ENCODE measurements around the gene SETDB2.

SETDB2 gene

DNA sequence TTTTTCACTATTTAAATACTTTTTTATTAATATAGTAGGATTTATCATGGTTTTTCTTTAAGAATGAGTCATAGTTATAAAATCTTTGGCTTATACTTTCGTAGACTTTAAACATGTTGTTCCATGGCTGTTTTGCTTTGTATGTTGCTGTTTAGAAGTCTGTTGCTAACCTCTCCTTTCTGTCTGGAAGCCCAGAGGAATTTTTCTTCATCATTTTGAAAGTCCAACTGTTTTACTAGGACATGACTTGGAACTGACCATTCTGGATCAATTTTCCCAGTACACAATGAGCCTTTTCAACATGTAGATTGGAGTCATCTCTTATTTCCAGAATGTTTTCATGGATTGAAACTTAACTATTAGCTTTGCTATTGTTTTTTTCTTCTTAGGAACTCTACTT is 8.1 kb upstream of the SETDB2 start:
- no peak overlapping the region for H3K4me2 ChIP-seq (ENCODE audit: low read length)
- H4K20me1 ChIP-seq (ENCODE audit: control insufficient read depth, insufficient read depth, low read depth, low read length) = no peaks in the 10 kb centered on the region
- no peaks in the 10 kb centered on the region for H3K9me3 ChIP-seq (ENCODE audit: control insufficient read depth, insufficient read depth, low read length)
- no peaks in the 10 kb centered on the region for H3K79me2 ChIP-seq (ENCODE audit: control insufficient read depth, low read length)
- H3K4me3 ChIP-seq (ENCODE audit: low read length) = no peak overlapping the region
- TF ChIP-seq EZH2phosphoT487 (IDR thresholded peaks at IDR 0.05; ENCODE audit: borderline replicate concordance, low read length) = no peak
- TF ChIP-seq, protein P1, sequence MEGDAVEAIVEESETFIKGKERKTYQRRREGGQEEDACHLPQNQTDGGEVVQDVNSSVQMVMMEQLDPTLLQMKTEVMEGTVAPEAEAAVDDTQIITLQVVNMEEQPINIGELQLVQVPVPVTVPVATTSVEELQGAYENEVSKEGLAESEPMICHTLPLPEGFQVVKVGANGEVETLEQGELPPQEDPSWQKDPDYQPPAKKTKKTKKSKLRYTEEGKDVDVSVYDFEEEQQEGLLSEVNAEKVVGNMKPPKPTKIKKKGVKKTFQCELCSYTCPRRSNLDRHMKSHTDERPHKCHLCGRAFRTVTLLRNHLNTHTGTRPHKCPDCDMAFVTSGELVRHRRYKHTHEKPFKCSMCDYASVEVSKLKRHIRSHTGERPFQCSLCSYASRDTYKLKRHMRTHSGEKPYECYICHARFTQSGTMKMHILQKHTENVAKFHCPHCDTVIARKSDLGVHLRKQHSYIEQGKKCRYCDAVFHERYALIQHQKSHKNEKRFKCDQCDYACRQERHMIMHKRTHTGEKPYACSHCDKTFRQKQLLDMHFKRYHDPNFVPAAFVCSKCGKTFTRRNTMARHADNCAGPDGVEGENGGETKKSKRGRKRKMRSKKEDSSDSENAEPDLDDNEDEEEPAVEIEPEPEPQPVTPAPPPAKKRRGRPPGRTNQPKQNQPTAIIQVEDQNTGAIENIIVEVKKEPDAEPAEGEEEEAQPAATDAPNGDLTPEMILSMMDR (IDR thresholded peaks at IDR 0.05; ENCODE audit: low read depth, low read length, poor library complexity, severe bottlenecking) = no peak
- no peaks in the 10 kb centered on the region for H3K36me3 ChIP-seq (ENCODE audit: control insufficient read depth, low read length)
- H3F3A ChIP-seq (ENCODE audit: control insufficient read depth, insufficient read depth) = 0 out of 2 replicates have a peak, but pooled peaks cover 6% of the 10 kb centered on the region
- H3K27ac ChIP-seq (ENCODE audit: low read depth, low read length) = no peak overlapping the region
- no peaks in the 10 kb centered on the region for H3K27me3 ChIP-seq (ENCODE audit: control insufficient read depth, low read length)
- H3K4me1 ChIP-seq (ENCODE audit: control insufficient read depth, low read length) = peaks cover 40% of the 10 kb centered on the region
- H3K9me2 ChIP-seq (replicated peaks; ENCODE audit: control insufficient read depth, low read length) = no peaks in the 10 kb centered on the region

DNA sequence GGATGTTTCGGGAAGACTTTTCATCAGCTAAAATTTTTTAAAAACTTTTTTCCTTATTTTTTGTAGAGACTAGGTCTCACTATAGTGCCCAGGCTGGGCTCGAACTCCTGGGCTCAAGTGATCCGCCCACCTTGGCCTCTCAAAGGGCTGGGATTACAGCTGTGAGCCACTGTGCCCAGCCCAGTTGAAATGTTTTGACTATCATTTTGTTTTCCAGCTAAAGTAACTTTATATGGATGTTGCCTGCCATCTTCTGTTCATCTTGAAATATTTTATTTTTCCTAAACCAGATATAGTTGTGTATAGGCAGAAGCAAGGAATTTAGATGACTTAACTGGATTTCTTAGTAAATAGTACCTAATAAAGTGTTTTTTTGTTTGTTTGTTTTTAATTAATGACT is 7.2 kb upstream of the SETDB2 start:
- no peak for TF ChIP-seq EZH2phosphoT487 (IDR thresholded peaks at IDR 0.05; ENCODE audit: borderline replicate concordance, low read length)
- TF ChIP-seq, protein P1 (IDR thresholded peaks at IDR 0.05; ENCODE audit: low read depth, low read length, poor library complexity, severe bottlenecking) = no peak
- Histone ChIP-seq H3K36me3 (ENCODE audit: control insufficient read depth, low read length) (peaks cover under 1% of the 10 kb centered on the region; the same call in 1 of the 2 replicates), H3K4me2 (ENCODE audit: low read length) (no peak overlapping the region), H3K27ac (ENCODE audit: low read depth, low read length) (no peak overlapping the region), H3K4me3 (ENCODE audit: low read length) (no peak overlapping the region), H3K4me1 (ENCODE audit: control insufficient read depth, low read length) (peaks cover 47% of the 10 kb centered on the region), H3F3A (ENCODE audit: control insufficient read depth, insufficient read depth) (0 out of 2 replicates have a peak, but pooled peaks cover 6% of the 10 kb centered on the region), H3K9me3 (ENCODE audit: control insufficient read depth, insufficient read depth, low read length) (no peaks in the 10 kb centered on the region; the same call in 1 of the 2 replicates), H3K79me2 (ENCODE audit: control insufficient read depth, low read length) (no peaks in the 10 kb centered on the region), H3K27me3 (ENCODE audit: control insufficient read depth, low read length) (no peaks in the 10 kb centered on the region), H3K9me2 (replicated peaks; ENCODE audit: control insufficient read depth, low read length) (no peaks in the 10 kb centered on the region), H4K20me1 (ENCODE audit: control insufficient read depth, insufficient read depth, low read depth, low read length) (no peaks in the 10 kb centered on the region)

- Histone ChIP-seq H4K20me1 (ENCODE audit: control insufficient read depth, insufficient read depth, low read depth, low read length) (no peaks in the 10 kb centered on the region), H3K4me3 (ENCODE audit: low read length) (no peak overlapping the region), H3K4me2 (ENCODE audit: low read length) (no peak overlapping the region), H3K79me2 (ENCODE audit: control insufficient read depth, low read length) (peaks cover 4% of the 10 kb centered on the region; the same call in 1 of the 2 replicates), H3K9me3 (ENCODE audit: control insufficient read depth, insufficient read depth, low read length) (no peaks in the 10 kb centered on the region; the same call in 1 of the 2 replicates), H3K27me3 (ENCODE audit: control insufficient read depth, low read length) (no peaks in the 10 kb centered on the region), H3F3A (ENCODE audit: control insufficient read depth, insufficient read depth) (0 out of 2 replicates have a peak, but pooled peaks cover 6% of the 10 kb centered on the region), H3K9me2 (replicated peaks; ENCODE audit: control insufficient read depth, low read length) (no peaks in the 10 kb centered on the region), H3K4me1 (ENCODE audit: control insufficient read depth, low read length) (peaks cover 54% of the 10 kb centered on the region), H3K36me3 (ENCODE audit: control insufficient read depth, low read length) (peaks cover 4% of the 10 kb centered on the region; the same call in 1 of the 2 replicates), H3K27ac (ENCODE audit: low read depth, low read length) (no peak overlapping the region)
- TF ChIP-seq, protein P1 (IDR thresholded peaks at IDR 0.05; ENCODE audit: low read depth, low read length, poor library complexity, severe bottlenecking) = no peak
- no peak for TF ChIP-seq EZH2phosphoT487 (IDR thresholded peaks at IDR 0.05; ENCODE audit: borderline replicate concordance, low read length)
Observed at GRCh38 chr13:49437705-49438104, 6.4 kb upstream of the SETDB2 start.

All from DOHH2 (cell line).